A549 (cell line): ENCODE measurements around the gene P2RX3. TPM values are rescaled to one million over a fixed set of nuclear protein-coding genes. Genes with fewer than 3 reads are reported as not detected.

ENCODE experiments used
- ATAC-seq, 2 experiments: fragments of 200-7000 bp in 1 of 2; fragments of >200 bp in 1 of 2; cut with Nextera tagmentation in 1 of 2; cut with Tn5 transposase in 1 of 2; 3 replicates each; pipeline versions ENCODE4 v1.8.0 to v1.9.1; 2018 to 2020; ENCODE audit warnings: mild to moderate bottlenecking in 1 of 2, moderate library complexity in 1 of 2
- CTCF ChIA-PET: fragments of 300-600 bp; sonication (Branson Sonifier 250); formaldehyde crosslinking; extraction: SDS; loops from one replicate; lab custom pipeline; 2021; ENCODE audit warnings: antibody characterized with exemption, inconsistent platforms; lab: Yijun Ruan, JAX
- POLR2A ChIA-PET: fragments of 350-600 bp; formaldehyde crosslinking; extraction: SDS; loops from one replicate; lab custom pipeline; 2021; ENCODE audit warnings: antibody characterized with exemption, inconsistent platforms; lab: Yijun Ruan, JAX
- DNase-seq, 2 experiments: peaks; one replicate each; pipeline versions ENCODE4 v3.0.0 to v3.0.0-alpha.2; 2011 to 2016; ENCODE audit warnings: low read depth in 1 of 2, low spot score in 1 of 2
- FAIRE-seq: peaks from 2 replicates; lab custom pipeline; 2011; peaks lifted over from hg19 to GRCh38; lab: Jason Lieb, UNC
- H3K27ac ChIP-seq, 2 experiments: fragments of >200 bp; sonication (Bioruptor Twin); formaldehyde crosslinking; 3 replicates each; pipeline ENCODE4 v1.5.1; 2016 to 2017
- H3K4me1 ChIP-seq: fragments of >200 bp; sonication (Bioruptor Twin); formaldehyde crosslinking; 3 replicates; pipeline ENCODE4 v1.6.1; 2016
- H3K4me2 ChIP-seq: fragments of >200 bp; sonication (Bioruptor Twin); formaldehyde crosslinking; 3 replicates; pipeline ENCODE4 v1.6.1; 2016
- H3K4me3 ChIP-seq: fragments of >200 bp; sonication (Bioruptor Twin); formaldehyde crosslinking; 3 replicates; pipeline ENCODE4 v1.5.1; 2016
- H3K9me3 ChIP-seq: fragments of >200 bp; sonication (Bioruptor Twin); formaldehyde crosslinking; 3 replicates; pipeline ENCODE4 v1.6.1; 2016
- BHLHE40 ChIP-seq: IDR thresholded peaks from 2 replicates; pipeline ENCODE4 v1.6.1; 2012; ENCODE audit warnings: low read depth, low read length, inconsistent platforms
- CBX2 ChIP-seq: fragments of 200-600 bp; sonication (generic); IDR thresholded peaks from 2 replicates; pipeline ENCODE4 v1.6.1; 2016; ENCODE audit warnings: low read depth, mild to moderate bottlenecking, borderline replicate concordance
- CHD2 ChIP-seq: fragments of 150-350 bp; IDR thresholded peaks from 2 replicates; pipeline ENCODE4 v1.6.1; 2014; ENCODE audit warnings: low read length; ENCODE audit not compliant: partially characterized antibody
- EHF ChIP-seq: fragments of 250-450 bp; sonication (Bioruptor Pico); IDR thresholded peaks from 2 replicates; pipeline ENCODE4 v1.5.0; 2020; ENCODE audit warnings: mild to moderate bottlenecking
- FOSL2 ChIP-seq, 2 experiments: fragments of 450-650 bp in 1 of 2; fragments of >200 bp in 1 of 2; sonication (Bioruptor Twin) in 1 of 2; formaldehyde crosslinking; IDR thresholded peaks; 2 replicates each; pipeline versions ENCODE4 v1.5.0 to v1.6.1; 2016 to 2020; ENCODE audit warnings: mild to moderate bottlenecking in 1 of 2, moderate library complexity in 1 of 2
- HEYL ChIP-seq: fragments of 250-450 bp; sonication (Bioruptor Pico); IDR thresholded peaks from 2 replicates; pipeline ENCODE4 v1.8.0; 2021; ENCODE audit warnings: mild to moderate bottlenecking, moderate library complexity
- HOXA7 ChIP-seq: fragments of 250-450 bp; sonication (Bioruptor Pico); IDR thresholded peaks from 2 replicates; pipeline ENCODE4 v1.5.0; 2020; ENCODE audit warnings: mild to moderate bottlenecking, moderate library complexity
- JUN ChIP-seq, 2 experiments: fragments of >200 bp; sonication (Bioruptor Twin); formaldehyde crosslinking; IDR thresholded peaks; 2 replicates in 1 of 2; 3 replicates in 1 of 2; pipeline ENCODE4 v1.6.1; 2016 to 2017
- JUNB ChIP-seq: fragments of >200 bp; sonication (Bioruptor Twin); formaldehyde crosslinking; IDR thresholded peaks from 2 replicates; pipeline ENCODE4 v1.6.1; 2016
- KDM5A ChIP-seq: fragments of 200-600 bp; sonication (generic); IDR thresholded peaks from 2 replicates; pipeline ENCODE4 v1.6.1; 2016; ENCODE audit warnings: antibody characterized with exemption, mild to moderate bottlenecking
- MAFK ChIP-seq: fragments of 450-650 bp; IDR thresholded peaks from 2 replicates; pipeline ENCODE4 v1.6.1; 2014; ENCODE audit not compliant: partially characterized antibody
- NFE2L2 ChIP-seq: fragments of 150-350 bp; conservative IDR thresholded peaks from 2 replicates; pipeline ENCODE4 v1.6.1; 2014; ENCODE audit warnings: low read length
- NR3C1 ChIP-seq: fragments of >200 bp; sonication (Bioruptor Twin); formaldehyde crosslinking; IDR thresholded peaks from 3 replicates; pipeline ENCODE4 v1.6.1; 2017
- RAD21 ChIP-seq, 2 experiments: fragments of >200 bp in 1 of 2; sonication (Bioruptor Twin) in 1 of 2; formaldehyde crosslinking in 1 of 2; IDR thresholded peaks in 1 of 2; conservative IDR thresholded peaks in 1 of 2; 2 replicates in 1 of 2; 3 replicates in 1 of 2; pipeline ENCODE4 v1.6.1; 2012 to 2018; ENCODE audit warnings: inconsistent platforms in 1 of 2
- RCOR1 ChIP-seq: fragments of 150-350 bp; IDR thresholded peaks from 2 replicates; pipeline ENCODE4 v1.6.1; 2014; ENCODE audit warnings: antibody characterized with exemption, low read length, low read depth
- REST ChIP-seq: fragments of 200-600 bp; sonication (generic); IDR thresholded peaks from 2 replicates; pipeline ENCODE4 v1.6.1; 2016; ENCODE audit warnings: antibody characterized with exemption, mild to moderate bottlenecking, moderate library complexity
- RNF2 ChIP-seq: fragments of 200-600 bp; sonication (generic); IDR thresholded peaks from 2 replicates; pipeline ENCODE4 v1.6.1; 2016; ENCODE audit warnings: low read depth, mild to moderate bottlenecking, antibody characterized with exemption, moderate library complexity, borderline replicate concordance
- TFCP2L1 ChIP-seq: fragments of 250-450 bp; sonication (Bioruptor Pico); IDR thresholded peaks from 2 replicates; pipeline ENCODE4 v1.5.0; 2021; ENCODE audit warnings: mild to moderate bottlenecking
- ZSCAN20 ChIP-seq: fragments of 250-450 bp; sonication (Bioruptor Pico); IDR thresholded peaks from 2 replicates; pipeline ENCODE4 v1.8.0; 2022; ENCODE audit warnings: mild to moderate bottlenecking, moderate library complexity
- WGBS: methylation state at CpG from one replicate; pipeline ENCODE4 v1.1.6; 2017; ENCODE audit errors: missing lambda C conversion rate; 5-methylcytosine and 5-hydroxymethylcytosine counted together
- polyA plus RNA-seq, 4 experiments: library from polyadenylated mRNA; depleted of rRNA in 3 of 4; stranded (reverse); fragments of >200 nt; fragmentation: RNase III in 1 of 4; extraction: RNeasy Plus Mini Kit Qiagen cat#74134 plus additional on column Dnase treatment in 1 of 4; gene quantifications; 2 replicates in 3 of 4; 3 replicates in 1 of 4; pipeline ENCODE4 v1.2.3, GENCODE V29; 2011 to 2017

Gene P2RX3
- polyA plus RNA-seq, 2 of the 4 experiments (the other 2 are of a cell fraction): 0.05 to 0.37 TPM

- Histone ChIP-seq H3K4me2 (no peak overlapping the region), H3K9me3 (no peaks in the 10 kb centered on the region), H3K27ac (no peak overlapping the region), H3K4me3 (no peak overlapping the region), H3K4me1 (peaks cover 10% of the 10 kb centered on the region)
- ChIA-PET POLR2A (no interaction called here), CTCF (interaction anchor here (0.9 to 2.2 kb wide), 12 partner anchors 8 to 305 kb away, joined by 3 to 16 read pairs (median 4); partner anchors contain the start of gene TNKS1BP1)
- TF ChIP-seq FOSL2 (IDR thresholded peaks at IDR 0.05): no peak
- TF ChIP-seq FOSL2 (CRISPR knock-in tag; IDR thresholded peaks at IDR 0.05): no peak
- no peak for TF ChIP-seq CBX2
- no peak for TF ChIP-seq HOXA7 (CRISPR knock-in tag)
- TF ChIP-seq JUNB: no peak
- TF ChIP-seq ZSCAN20 (CRISPR knock-in tag): no peak
- TF ChIP-seq RNF2: no peak
- TF ChIP-seq BHLHE40: no peak
- TF ChIP-seq HEYL: no peak
- no peak for TF ChIP-seq NR3C1
- no peak for TF ChIP-seq CHD2
- ATAC-seq: no peak
- DNase-seq: no peak
- FAIRE-seq: no peak
- WGBS: 84% methylated on average over 5 of the region's 5 CpGs
Observed at GRCh38 chr11:57339328-57339727, 1.2 kb downstream of the P2RX3 start.

GRCh38 chr11:57340039-57340615 lies 2.0 kb downstream of the P2RX3 start:
- no peak for DNase-seq
- Histone ChIP-seq H3K4me2 (no peak overlapping the region), H3K4me3 (no peak overlapping the region), H3K9me3 (no peaks in the 10 kb centered on the region), H3K4me1 (peaks cover 5% of the 10 kb centered on the region; the same call in 1 of the 3 replicates), H3K27ac (no peak overlapping the region)
- ChIA-PET POLR2A (no interaction called here), CTCF (interaction anchor here (0.9 to 1.8 kb wide), 9 partner anchors 9 to 499 kb away, joined by 3 to 8 read pairs (median 3); partner anchors contain the start of genes RTN4RL2 and TNKS1BP1)
- WGBS: 53% methylated on average over 12 of the region's 12 CpGs
- FAIRE-seq: no peak
- TF ChIP-seq MAFK (no peak), RAD21 (conservative IDR thresholded peaks at IDR 0.05 in 1 of 2, IDR thresholded peaks at IDR 0.05 in 1 of 2) (peak in 1 of 2 experiments; percentile 34; a peak in 2 of 5 replicates), KDM5A (no peak)
- peak in 1 of 2 experiments; percentile 41; a peak in 2 of 6 replicates for ATAC-seq

GRCh38 chr11:57341250-57341808 lies 3.2 kb downstream of the P2RX3 start:
- ATAC-seq: no peak
- Histone ChIP-seq H3K4me3 (no peak overlapping the region), H3K4me2 (no peak overlapping the region), H3K9me3 (no peaks in the 10 kb centered on the region), H3K4me1 (peaks cover 2% of the 10 kb centered on the region; the same call in 1 of the 3 replicates), H3K27ac (no peak overlapping the region)
- no peak for TF ChIP-seq NFE2L2
- TF ChIP-seq EHF (CRISPR knock-in tag): no peak
- TF ChIP-seq ZSCAN20 (CRISPR knock-in tag): no peak
- no peak for TF ChIP-seq JUN (IDR thresholded peaks at IDR 0.05)
- no peak for TF ChIP-seq FOSL2 (IDR thresholded peaks at IDR 0.05)
- TF ChIP-seq FOSL2 (CRISPR knock-in tag; IDR thresholded peaks at IDR 0.05): no peak
- no peak for TF ChIP-seq MAFK
- TF ChIP-seq REST: no peak
- TF ChIP-seq RCOR1: no peak
- no peak for TF ChIP-seq TFCP2L1 (CRISPR knock-in tag)
- WGBS: 51% methylated on average over 6 of the region's 6 CpGs
- DNase-seq: no peak
- FAIRE-seq: no peak
- POLR2A ChIA-PET: no interaction called here
- CTCF ChIA-PET: interaction anchor here (0.7 to 13.0 kb wide), 9 partner anchors 10 to 500 kb away, joined by 3 to 139 read pairs (median 3); no protein-coding TSS in a partner anchor
